Endothelial cell of umbilical vein (primary cell): ENCODE measurements around the gene FUT8.

Experiments
- GATA2 ChIP-seq: IDR thresholded peaks from 2 replicates; pipeline ENCODE4 v1.7.0; 2011; ENCODE audit warnings: low read depth, mild to moderate bottlenecking, moderate library complexity, mixed read lengths, low read length; ENCODE audit not compliant: insufficient read length, insufficient read depth
- JUN ChIP-seq: IDR thresholded peaks from 2 replicates; pipeline ENCODE4 v1.6.1; 2011; ENCODE audit warnings: borderline replicate concordance, low read depth; ENCODE audit not compliant: insufficient read length, insufficient read depth
- POLR2A ChIP-seq: IDR thresholded peaks from 2 replicates; pipeline ENCODE4 v1.6.1; 2012; ENCODE audit warnings: low read depth, mild to moderate bottlenecking, control low read depth, low read length
- TF ChIP-seq, protein P1 (sequence below), 2 donors: IDR thresholded peaks; 1 replicate in 1 of 2; 2 replicates in 1 of 2; pipeline ENCODE4 v1.5.1; 2011; ENCODE audit warnings: low read length in 2 of 2, mild to moderate bottlenecking in 2 of 2, moderate library complexity in 2 of 2, control low read depth in 1 of 2, inconsistent platforms in 1 of 2, low read depth in 1 of 2; ENCODE audit not compliant: insufficient read depth in 1 of 2; ENCODE audit errors: extremely low read depth in 1 of 2
- TF ChIP-seq, protein P2 (sequence below): IDR thresholded peaks from 2 replicates; pipeline ENCODE4 v1.6.1; 2011; ENCODE audit not compliant: insufficient read depth, insufficient read length

DNA sequence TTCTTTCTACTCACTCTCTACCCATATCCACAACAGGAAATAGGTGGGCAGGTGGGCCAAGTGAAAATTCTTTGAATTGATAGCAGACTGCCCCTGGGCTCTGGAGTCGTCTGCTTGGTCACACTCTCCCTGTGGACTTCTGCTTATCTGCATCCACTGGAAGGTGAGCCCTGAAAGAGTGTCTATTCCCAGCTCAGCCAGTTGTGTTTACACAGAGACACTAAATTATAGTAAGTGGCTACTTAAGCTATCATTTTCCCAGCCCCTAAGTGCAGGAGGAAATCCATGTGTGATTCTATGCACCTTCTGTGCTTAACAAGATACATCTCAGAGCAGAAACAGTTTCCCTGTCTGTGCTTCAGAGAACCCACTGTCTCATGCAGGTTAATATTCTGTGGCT is 338.4 kb downstream of the FUT8 start:
- TF ChIP-seq GATA2 (no peak), POLR2A (no peak), JUN (no peak)
- TF ChIP-seq, protein P1, sequence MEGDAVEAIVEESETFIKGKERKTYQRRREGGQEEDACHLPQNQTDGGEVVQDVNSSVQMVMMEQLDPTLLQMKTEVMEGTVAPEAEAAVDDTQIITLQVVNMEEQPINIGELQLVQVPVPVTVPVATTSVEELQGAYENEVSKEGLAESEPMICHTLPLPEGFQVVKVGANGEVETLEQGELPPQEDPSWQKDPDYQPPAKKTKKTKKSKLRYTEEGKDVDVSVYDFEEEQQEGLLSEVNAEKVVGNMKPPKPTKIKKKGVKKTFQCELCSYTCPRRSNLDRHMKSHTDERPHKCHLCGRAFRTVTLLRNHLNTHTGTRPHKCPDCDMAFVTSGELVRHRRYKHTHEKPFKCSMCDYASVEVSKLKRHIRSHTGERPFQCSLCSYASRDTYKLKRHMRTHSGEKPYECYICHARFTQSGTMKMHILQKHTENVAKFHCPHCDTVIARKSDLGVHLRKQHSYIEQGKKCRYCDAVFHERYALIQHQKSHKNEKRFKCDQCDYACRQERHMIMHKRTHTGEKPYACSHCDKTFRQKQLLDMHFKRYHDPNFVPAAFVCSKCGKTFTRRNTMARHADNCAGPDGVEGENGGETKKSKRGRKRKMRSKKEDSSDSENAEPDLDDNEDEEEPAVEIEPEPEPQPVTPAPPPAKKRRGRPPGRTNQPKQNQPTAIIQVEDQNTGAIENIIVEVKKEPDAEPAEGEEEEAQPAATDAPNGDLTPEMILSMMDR (IDR thresholded peaks at IDR 0.05; ENCODE audit: extremely low read depth in 1 of 2, insufficient read depth in 1 of 2, low read depth in 1 of 2, low read length in 2 of 2), result no peak
- TF ChIP-seq, protein P2, sequence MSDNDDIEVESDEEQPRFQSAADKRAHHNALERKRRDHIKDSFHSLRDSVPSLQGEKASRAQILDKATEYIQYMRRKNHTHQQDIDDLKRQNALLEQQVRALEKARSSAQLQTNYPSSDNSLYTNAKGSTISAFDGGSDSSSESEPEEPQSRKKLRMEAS, result no peak
